ENCODE data around the gene PCDHGA2. TPM values are rescaled to one million over a fixed set of nuclear protein-coding genes. Genes with fewer than 3 reads are reported as not detected.
"Not testable (repeated sequence)": the region's sequence is repeated elsewhere in the genome, so short reads cannot be mapped to it uniquely, and the experiment has no call there.

PCDHGA2 gene
- polyA plus RNA-seq, 2 of the 4 experiments (the other 2 are of a cell fraction) = 0.58 to 1.7 TPM

DNA sequence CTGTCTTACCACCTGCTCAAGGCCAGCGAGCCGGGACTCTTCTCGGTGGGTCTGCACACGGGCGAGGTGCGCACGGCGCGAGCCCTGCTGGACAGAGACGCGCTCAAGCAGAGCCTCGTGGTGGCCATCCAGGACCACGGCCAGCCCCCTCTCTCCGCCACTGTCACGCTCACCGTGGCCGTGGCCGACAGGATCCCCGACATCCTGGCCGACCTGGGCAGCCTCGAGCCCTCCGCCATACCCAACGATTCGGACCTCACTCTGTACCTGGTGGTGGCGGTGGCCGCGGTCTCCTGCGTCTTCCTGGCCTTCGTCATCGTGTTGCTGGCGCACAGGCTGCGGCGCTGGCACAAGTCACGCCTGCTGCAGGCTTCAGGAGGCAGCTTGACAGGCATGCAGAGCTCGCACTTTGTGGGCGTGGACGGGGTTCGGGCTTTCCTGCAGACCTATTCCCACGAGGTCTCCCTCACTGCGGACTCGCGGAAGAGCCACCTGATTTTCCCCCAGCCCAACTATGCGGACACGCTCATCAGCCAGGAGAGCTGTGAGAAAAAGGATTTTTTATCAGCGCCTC, 2.3 kb downstream of the PCDHGA2 start:
- H3K27ac ChIP-seq; H3K4me3 ChIP-seq; FAIRE-seq; DNase-seq (ENCODE audit: low read depth in 1 of 2, low spot score in 1 of 2); POLR2A ChIA-PET; H3K4me2 ChIP-seq; H3K4me1 ChIP-seq; ATAC-seq: not testable (repeated sequence)
- CTCF ChIA-PET = interaction anchor here (1.4 kb wide), 1 partner anchor 10 kb away, joined by 5 read pairs; the partner anchor contains the start of gene PCDHGA1
- peaks cover 47% of the 10 kb centered on the region for H3K9me3 ChIP-seq
- WGBS (ENCODE audit: missing lambda C conversion rate) = 76% methylated on average over 32 of the region's 45 CpGs

DNA sequence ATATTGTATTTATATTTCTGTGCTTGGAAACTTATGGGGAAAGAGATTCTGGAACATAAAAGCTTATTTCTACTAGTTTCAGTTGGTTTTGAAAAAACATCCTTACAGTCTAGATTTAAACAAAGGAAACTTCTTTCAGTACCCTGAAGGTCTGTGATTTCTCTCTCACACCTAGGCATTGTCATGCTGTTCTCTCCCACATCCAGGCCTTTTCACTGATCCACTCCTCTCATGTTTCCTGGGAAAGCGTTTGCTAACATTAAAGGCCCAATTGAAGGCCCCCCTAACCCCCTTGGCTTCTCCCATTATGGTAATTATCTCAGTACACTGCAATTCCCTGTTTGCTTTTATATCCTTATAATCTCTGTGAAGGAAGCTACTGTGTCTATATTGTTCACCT, 4.2 kb downstream of the PCDHGA2 start:
- H3K27ac ChIP-seq = no peak overlapping the region
- TF ChIP-seq CBX2 (IDR thresholded peaks at IDR 0.05; ENCODE audit: borderline replicate concordance, low read depth) (no peak), FOSL2 (IDR thresholded peaks at IDR 0.05) (no peak), FOSL2 (CRISPR knock-in tag; IDR thresholded peaks at IDR 0.05) (no peak), MYC (IDR thresholded peaks at IDR 0.05; ENCODE audit: borderline replicate concordance, low read length) (no peak), SREBF2 (IDR thresholded peaks at IDR 0.05) (no peak), JUNB (IDR thresholded peaks at IDR 0.05) (no peak)
- TF ChIP-seq, protein P1, sequence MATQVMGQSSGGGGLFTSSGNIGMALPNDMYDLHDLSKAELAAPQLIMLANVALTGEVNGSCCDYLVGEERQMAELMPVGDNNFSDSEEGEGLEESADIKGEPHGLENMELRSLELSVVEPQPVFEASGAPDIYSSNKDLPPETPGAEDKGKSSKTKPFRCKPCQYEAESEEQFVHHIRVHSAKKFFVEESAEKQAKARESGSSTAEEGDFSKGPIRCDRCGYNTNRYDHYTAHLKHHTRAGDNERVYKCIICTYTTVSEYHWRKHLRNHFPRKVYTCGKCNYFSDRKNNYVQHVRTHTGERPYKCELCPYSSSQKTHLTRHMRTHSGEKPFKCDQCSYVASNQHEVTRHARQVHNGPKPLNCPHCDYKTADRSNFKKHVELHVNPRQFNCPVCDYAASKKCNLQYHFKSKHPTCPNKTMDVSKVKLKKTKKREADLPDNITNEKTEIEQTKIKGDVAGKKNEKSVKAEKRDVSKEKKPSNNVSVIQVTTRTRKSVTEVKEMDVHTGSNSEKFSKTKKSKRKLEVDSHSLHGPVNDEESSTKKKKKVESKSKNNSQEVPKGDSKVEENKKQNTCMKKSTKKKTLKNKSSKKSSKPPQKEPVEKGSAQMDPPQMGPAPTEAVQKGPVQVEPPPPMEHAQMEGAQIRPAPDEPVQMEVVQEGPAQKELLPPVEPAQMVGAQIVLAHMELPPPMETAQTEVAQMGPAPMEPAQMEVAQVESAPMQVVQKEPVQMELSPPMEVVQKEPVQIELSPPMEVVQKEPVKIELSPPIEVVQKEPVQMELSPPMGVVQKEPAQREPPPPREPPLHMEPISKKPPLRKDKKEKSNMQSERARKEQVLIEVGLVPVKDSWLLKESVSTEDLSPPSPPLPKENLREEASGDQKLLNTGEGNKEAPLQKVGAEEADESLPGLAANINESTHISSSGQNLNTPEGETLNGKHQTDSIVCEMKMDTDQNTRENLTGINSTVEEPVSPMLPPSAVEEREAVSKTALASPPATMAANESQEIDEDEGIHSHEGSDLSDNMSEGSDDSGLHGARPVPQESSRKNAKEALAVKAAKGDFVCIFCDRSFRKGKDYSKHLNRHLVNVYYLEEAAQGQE (IDR thresholded peaks at IDR 0.05) = no peak
- TF ChIP-seq, protein P2, sequence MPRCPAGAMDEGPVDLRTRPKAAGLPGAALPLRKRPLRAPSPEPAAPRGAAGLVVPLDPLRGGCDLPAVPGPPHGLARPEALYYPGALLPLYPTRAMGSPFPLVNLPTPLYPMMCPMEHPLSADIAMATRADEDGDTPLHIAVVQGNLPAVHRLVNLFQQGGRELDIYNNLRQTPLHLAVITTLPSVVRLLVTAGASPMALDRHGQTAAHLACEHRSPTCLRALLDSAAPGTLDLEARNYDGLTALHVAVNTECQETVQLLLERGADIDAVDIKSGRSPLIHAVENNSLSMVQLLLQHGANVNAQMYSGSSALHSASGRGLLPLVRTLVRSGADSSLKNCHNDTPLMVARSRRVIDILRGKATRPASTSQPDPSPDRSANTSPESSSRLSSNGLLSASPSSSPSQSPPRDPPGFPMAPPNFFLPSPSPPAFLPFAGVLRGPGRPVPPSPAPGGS (IDR thresholded peaks at IDR 0.05) = no peak
- DNase-seq (ENCODE audit: low read depth in 1 of 2, low spot score in 1 of 2) (no peak), ATAC-seq (no peak), FAIRE-seq (no peak)
- WGBS (ENCODE audit: missing lambda C conversion rate) = 3% methylated on average over 1 of the region's 1 CpG
- peaks cover 37% of the 10 kb centered on the region for H3K9me3 ChIP-seq
- CTCF ChIA-PET = interaction anchor here (0.8 to 1.0 kb wide), 2 partner anchors 215 to 221 kb away, joined by 3 to 4 read pairs; no protein-coding TSS in a partner anchor
- no peak overlapping the region for H3K4me3 ChIP-seq
- no peaks in the 10 kb centered on the region for H3K4me1 ChIP-seq
- POLR2A ChIA-PET = no interaction called here
- no peak overlapping the region for H3K4me2 ChIP-seq

DNA sequence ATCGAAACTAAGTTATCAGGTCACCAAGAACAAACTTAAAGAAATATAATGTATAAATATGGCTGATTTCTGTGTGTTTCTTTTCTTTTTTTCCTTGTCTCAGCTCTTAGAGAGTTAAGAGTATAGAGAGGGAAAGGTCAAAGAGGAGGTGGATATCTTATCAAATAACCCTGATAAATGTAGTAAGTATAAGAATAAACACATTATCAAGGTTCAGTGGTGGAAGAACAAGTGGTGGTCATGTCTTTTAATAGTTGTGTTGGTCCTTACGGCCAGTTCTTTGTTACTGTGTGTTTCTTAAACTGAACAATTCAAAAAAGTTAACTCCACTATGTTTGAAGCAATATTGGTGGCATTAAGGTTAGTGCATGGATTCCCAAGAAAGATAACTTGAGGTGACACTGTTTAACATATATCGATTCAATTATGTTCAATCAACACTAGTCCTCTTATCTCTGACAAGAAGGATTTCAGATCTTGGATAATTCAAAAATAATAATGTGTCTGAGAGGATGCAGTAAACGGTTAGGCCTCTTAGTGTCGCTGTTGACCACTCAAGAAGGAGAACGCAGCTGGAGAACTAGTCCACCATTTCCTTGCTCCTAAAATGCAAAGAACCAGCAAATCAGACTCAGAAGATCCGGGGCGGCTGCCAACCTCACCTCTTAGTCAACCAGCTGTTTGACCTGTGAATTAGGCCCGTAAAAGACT, 4.8 kb downstream of the PCDHGA2 start, which contains the start of gene PCDHGA3:
TSS of gene PCDHGA3 (plus strand) at position 588 of the 711 bp plus-strand sequence. CDS start 205 bp downstream, outside the sequence.
- 0 out of 6 replicates have a peak, but pooled peaks of 1 of the 2 experiments have one; percentile 34 for ATAC-seq
- H3K4me3 ChIP-seq = no peak within 1 kb of the TSS

More for the DNA sequence above, 4.8 kb downstream of the PCDHGA2 start, which contains the start of gene PCDHGA3:
- CTCF ChIA-PET = interaction anchor here (0.9 to 2.2 kb wide), 4 partner anchors 40 to 224 kb away, joined by 3 to 8 read pairs (median 6); partner anchors contain the start of gene PCDHGA7
- Histone ChIP-seq H3K9me3 (peaks cover 31% of the 10 kb centered on the region), H3K4me2 (no peak within 1 kb of the TSS), H3K27ac (no peak within 1 kb of the TSS), H3K4me1 (no peaks in the 10 kb centered on the region)
- POLR2A ChIA-PET = no interaction called here
- WGBS (ENCODE audit: missing lambda C conversion rate) = 25% methylated on average over 9 of the region's 9 CpGs
- TF ChIP-seq, protein P3, sequence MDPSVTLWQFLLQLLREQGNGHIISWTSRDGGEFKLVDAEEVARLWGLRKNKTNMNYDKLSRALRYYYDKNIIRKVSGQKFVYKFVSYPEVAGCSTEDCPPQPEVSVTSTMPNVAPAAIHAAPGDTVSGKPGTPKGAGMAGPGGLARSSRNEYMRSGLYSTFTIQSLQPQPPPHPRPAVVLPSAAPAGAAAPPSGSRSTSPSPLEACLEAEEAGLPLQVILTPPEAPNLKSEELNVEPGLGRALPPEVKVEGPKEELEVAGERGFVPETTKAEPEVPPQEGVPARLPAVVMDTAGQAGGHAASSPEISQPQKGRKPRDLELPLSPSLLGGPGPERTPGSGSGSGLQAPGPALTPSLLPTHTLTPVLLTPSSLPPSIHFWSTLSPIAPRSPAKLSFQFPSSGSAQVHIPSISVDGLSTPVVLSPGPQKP (IDR thresholded peaks at IDR 0.05; ENCODE audit: low read depth, low read length) = no peak
- TF ChIP-seq RAD21 (conservative IDR thresholded peaks at IDR 0.05 in 1 of 2, IDR thresholded peaks at IDR 0.05 in 1 of 2) = peak in 1 of 2 experiments; percentile 32; a peak in 1 of 5 replicates
- DNase-seq (ENCODE audit: low read depth in 1 of 2, low spot score in 1 of 2) = peak in 1 of 2 experiments; percentile 61
- FAIRE-seq = no peak

Data from A549 (cell line).